NCI-H146 (cell line): Measurements from ENCODE around the gene SPOCK1.

ENCODE experiments used
- DNase-seq: peaks from one replicate; lab custom pipeline; 2025; lab: John Stamatoyannopoulos, UW

SPOCK1 gene

GRCh38 chr5:137328991-137329390 is 170.1 kb downstream of the SPOCK1 start:
- no peak for DNase-seq

GRCh38 chr5:137328463-137328862 is 170.7 kb downstream of the SPOCK1 start:
- no peak for DNase-seq

GRCh38 chr5:137325721-137326120 is 173.4 kb downstream of the SPOCK1 start:
- no peak for DNase-seq

GRCh38 chr5:137320056-137321045 is 178.8 kb downstream of the SPOCK1 start:
- peak; percentile 11 for DNase-seq

GRCh38 chr5:137318027-137318426 is 181.1 kb downstream of the SPOCK1 start:
- DNase-seq: no peak

GRCh38 chr5:137316346-137316736 is 182.8 kb downstream of the SPOCK1 start:
- DNase-seq: no peak

GRCh38 chr5:137315534-137316345 is 183.4 kb downstream of the SPOCK1 start:
- DNase-seq: no peak

- no peak for DNase-seq
Measured at GRCh38 chr5:137315109-137315508, 184.0 kb downstream of the SPOCK1 start.

- no peak for DNase-seq
Measured at GRCh38 chr5:137313526-137314175, 185.5 kb downstream of the SPOCK1 start.

- no peak for DNase-seq
Measured at GRCh38 chr5:137312011-137312410, 187.1 kb downstream of the SPOCK1 start.

GRCh38 chr5:137310051-137310730 is 188.9 kb downstream of the SPOCK1 start:
- peak; percentile 1 for DNase-seq

GRCh38 chr5:137309290-137309689 is 189.8 kb downstream of the SPOCK1 start:
- DNase-seq: no peak

- DNase-seq: no peak
Measured at GRCh38 chr5:137308311-137308710, 190.8 kb downstream of the SPOCK1 start.

- no peak for DNase-seq
Measured at GRCh38 chr5:137306903-137307302, 192.2 kb downstream of the SPOCK1 start.

- DNase-seq: no peak
Measured at GRCh38 chr5:137305971-137306602, 193.0 kb downstream of the SPOCK1 start.

- DNase-seq: peak; percentile 31
Measured at GRCh38 chr5:137304226-137304874, 194.8 kb downstream of the SPOCK1 start.

GRCh38 chr5:137303509-137303908 is 195.6 kb downstream of the SPOCK1 start:
- no peak for DNase-seq

GRCh38 chr5:137300411-137301240 is 198.5 kb downstream of the SPOCK1 start:
- DNase-seq: no peak

GRCh38 chr5:137296213-137296781 is 202.8 kb downstream of the SPOCK1 start:
- no peak for DNase-seq
